Measurements from ENCODE around the gene BPHL.
"Not testable (repeated sequence)": the region's sequence is repeated elsewhere in the genome, so short reads cannot be mapped to it uniquely, and the experiment has no call there.

BPHL gene

DNA sequence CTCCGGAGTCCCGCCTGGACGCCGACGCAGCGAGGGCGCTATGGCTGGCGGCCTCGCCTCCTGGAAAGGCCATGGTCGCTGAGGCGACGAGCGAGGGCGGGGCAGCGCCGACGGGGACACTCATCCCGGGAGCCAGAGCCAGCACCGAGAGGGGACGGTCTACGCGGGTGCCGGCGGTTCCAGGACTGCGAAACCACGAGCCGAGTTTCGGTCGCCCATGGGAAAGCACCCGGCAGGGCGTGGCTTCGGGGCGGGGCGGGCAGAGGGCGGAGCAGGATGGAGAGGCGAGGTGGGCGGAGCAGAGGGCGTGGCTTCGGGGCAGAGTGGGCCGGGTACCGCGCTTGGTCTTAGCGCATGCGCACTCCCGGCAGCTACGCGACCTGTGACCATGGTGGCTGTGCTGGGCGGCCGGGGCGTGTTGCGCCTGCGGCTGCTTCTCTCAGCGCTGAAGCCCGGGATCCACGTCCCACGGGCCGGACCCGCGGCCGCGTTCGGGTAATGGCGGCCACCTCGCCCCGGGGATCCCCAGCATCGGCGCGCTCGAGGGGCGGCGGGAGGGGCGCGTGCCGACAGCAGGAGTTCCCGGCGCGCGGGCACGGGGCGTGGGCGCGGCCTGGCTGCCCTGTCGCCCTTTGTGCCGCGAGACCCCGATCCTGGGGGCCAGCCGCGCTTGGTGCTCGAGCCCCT is at the start of gene BPHL:
TSS of gene BPHL (plus strand) at position 359 of the 687 bp plus-strand sequence. CDS start at position 389, 30 bp downstream.
- peak; percentile 89 to 92 for ATAC-seq

GRCh38 chr6:3071568-3071967 is 46.9 kb upstream of the BPHL start:
- ATAC-seq: no peak

GRCh38 chr6:3072798-3073197 is 45.7 kb upstream of the BPHL start:
- no peak for ATAC-seq

- ATAC-seq: no peak
Measured at GRCh38 chr6:3073382-3073781, 45.1 kb upstream of the BPHL start.

DNA sequence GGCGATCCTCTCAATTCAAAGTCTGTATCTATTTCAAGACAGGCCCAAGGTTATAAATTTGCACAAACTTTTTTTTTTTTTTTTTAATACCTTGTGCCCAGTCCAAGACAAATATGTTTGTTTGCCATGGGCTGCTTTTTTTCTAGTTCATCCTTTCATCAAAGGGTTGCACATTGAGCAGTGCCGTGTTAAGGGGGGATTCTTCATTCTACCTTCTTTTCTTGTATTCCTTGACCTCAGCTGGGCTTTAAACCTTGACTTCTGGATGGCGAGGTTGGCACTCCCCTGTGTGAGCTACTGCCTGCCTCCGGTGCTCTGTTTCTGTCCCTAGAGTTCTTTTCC is 42.8 kb upstream of the BPHL start:
- ATAC-seq: peak in 1 of 2 donors; percentile 17

DNA sequence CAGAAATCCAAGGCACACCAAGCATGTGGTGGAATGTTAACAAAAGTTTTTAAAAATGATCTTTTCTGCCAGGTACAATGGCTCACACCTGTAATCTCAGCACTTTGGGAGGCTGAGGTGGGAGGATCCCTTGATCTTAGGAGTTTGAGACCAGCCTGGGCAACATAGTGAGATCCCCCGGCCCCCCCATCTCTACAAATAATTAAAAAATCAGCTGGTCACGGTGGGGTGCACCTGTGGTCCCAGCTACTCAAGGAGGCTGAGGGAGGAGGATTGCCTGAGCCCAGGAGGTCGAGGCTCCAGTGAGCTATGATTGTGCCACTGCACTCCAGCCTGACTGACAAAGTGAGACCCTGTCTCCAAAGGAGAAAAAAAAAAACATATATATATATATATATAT is 42.2 kb upstream of the BPHL start:
- ATAC-seq: no peak

GRCh38 chr6:3077430-3077829 is 41.1 kb upstream of the BPHL start:
- ATAC-seq: no peak

DNA sequence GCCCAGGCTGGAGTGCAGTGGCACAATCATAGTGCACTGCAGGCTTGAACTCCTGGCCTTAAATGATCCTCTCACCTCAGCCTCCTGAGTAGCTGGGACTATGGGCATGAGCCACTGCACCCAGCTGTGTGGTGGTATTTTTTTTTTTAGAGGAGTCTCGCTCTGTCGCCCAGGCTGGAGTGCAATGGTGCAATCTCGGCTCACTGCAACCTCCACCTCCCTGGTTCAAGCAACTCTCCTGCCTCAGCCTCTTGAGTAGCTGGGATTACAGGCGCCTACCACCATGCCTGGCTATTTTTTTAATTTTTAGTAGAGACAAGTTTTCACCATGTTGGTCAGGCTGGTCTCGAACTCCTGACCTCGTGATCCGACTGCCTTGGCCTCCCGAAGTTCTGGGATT is 39.6 kb upstream of the BPHL start:
- ATAC-seq: not testable (repeated sequence)

DNA sequence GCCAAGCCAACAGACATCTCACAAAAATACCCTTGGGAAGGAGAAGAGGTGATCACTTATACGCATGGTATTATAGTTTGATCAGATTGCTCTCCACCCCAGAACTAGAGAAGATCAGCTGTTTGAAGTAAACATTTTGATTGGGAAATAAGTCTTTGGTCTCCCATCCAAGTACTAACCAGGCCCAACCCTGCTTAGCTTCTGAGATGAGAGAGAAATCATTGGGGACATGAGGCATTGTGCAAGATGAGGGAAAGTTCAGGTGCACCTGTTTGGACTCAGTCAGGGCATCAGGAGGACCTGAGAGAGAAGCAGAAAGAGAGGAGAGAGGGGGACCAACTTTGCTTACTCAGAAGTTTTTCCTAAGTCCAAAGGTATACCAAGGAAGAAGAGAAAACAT is 38.8 kb upstream of the BPHL start:
- ATAC-seq: no peak

- no peak for ATAC-seq
Measured at GRCh38 chr6:3081960-3082359, 36.6 kb upstream of the BPHL start.

GRCh38 chr6:3085074-3085473 is 33.4 kb upstream of the BPHL start:
- ATAC-seq: no peak

DNA sequence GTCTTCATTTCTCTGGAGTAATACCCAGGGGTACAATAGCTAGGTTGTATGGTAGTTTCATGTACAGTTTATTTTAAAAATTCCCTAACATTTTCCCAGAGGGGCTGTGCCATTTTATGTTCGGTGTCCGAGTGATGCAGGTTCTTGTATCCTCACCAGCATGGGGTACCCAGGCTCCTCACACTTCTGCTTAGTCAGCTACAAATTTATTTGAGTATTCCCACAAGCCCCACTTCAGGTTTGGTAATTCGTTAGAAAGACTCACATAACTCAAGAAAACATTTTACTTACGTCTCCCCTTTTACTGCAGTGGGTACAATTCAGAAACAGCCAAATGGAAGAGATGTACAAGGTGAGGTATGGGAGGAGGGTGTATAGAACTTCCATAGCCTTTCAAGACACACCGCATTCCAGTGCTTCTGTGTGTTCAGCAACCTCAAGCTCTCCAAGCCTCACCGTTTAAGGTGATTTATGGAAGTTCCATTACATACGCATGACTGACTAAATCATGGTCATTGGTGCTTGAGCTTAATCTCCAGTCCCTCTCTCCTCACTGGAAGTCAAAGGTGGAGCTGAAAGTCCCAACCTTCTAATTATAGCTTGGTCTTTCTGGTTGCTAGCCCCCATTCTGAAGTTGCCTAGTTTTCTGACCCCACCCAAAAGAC is 32.1 kb upstream of the BPHL start:
- ATAC-seq: no peak

- no peak for ATAC-seq
Measured at GRCh38 chr6:3088446-3088845, 30.1 kb upstream of the BPHL start.

GRCh38 chr6:3088968-3089367 is 29.5 kb upstream of the BPHL start:
- no peak for ATAC-seq

GRCh38 chr6:3090013-3090412 is 28.5 kb upstream of the BPHL start:
- no peak for ATAC-seq

DNA sequence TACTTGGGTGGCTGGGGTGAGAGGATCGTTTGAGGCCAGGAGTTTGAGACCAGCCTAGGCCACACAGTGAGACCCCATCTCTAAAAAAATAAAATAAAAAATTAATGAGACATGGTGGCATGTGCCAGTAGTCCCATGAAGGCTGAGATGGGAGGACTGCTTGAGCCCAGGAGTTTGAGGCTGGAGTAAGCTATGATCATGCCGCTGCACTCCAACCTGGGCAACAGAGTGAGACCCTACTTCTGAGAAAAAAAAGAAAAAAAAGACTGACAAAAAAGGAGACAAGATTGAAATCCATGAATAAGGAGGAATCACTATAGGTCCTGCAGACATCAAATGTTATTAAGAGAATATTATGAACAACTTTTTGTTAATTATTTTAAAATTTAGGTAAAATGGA is 23.7 kb upstream of the BPHL start:
- ATAC-seq: no peak

DNA sequence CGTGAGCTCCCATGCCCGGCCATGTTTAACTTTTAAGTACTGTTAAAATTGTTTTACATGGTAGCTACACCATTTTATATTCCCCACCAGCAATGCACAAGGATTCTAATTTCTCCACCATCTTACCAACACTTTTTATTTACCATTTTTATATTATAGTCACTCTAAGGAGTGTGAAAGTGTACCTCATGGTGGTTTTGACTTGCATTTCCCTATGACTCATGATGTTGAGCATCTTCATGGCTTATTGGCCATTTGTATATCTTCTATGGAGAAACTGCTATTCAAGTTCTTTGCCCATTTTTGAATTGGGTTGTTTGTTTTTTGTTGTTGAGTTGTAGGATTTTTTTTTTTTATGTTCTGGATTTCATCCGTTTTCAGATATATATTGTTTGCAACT is 15.6 kb upstream of the BPHL start:
- peak in 1 of 2 donors; percentile 56 for ATAC-seq

DNA sequence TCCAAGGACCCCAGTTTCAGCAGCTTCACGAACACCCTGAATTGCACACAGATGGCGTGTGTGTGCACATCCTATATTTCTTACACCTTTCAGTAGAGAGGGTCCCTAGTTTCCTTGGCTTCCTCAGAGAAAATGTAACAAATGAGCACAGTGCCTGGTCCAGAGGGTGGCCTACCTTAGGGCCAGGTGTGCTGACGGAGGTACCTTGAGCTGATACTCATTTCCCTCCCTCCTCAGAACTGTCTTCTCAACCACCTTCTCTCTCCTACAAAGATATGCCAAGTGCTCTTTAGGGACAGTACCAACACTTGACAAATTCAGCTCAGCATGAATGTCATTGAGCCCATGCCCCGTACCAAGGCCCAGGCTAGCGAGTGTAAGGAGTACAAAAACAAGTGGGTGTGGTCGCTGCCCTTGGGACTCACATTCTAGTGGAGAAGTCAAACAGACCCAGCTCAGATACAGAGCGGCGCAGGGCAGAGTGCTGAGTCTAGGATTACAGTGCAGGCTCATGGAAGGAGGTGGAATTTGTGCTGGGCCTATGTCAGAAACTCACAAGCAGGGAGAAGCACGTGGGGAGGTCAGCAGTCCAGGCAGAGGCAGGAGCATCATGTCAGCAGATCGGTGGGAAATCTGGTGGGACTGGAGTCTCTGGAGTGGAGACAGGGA is 9.6 kb upstream of the BPHL start:
- ATAC-seq: no peak

GRCh38 chr6:3109761-3110160 is 8.8 kb upstream of the BPHL start:
- no peak for ATAC-seq

DNA sequence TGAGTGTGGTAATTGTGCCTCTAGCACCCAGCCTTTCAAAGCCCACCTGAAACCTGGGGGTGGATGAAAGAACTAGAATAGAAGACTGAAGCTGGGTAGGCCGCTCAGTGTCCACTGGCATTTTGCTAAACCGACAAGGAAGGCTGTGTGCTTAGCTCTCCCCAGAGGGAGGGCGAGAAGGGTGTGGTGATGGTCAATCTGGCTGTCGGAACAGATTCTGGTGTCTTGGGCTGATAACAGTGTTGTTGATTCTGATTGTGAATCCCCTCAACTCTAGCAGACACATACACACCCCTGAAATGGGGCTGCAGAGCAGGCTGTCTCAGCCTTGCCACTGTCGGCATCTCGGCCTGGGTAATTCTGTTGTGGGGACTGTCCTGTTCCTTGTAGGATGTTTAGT is 4.1 kb upstream of the BPHL start:
- no peak for ATAC-seq

GRCh38 chr6:3117912-3118352 is 579 bp upstream of the BPHL start:
- ATAC-seq: no peak

DNA sequence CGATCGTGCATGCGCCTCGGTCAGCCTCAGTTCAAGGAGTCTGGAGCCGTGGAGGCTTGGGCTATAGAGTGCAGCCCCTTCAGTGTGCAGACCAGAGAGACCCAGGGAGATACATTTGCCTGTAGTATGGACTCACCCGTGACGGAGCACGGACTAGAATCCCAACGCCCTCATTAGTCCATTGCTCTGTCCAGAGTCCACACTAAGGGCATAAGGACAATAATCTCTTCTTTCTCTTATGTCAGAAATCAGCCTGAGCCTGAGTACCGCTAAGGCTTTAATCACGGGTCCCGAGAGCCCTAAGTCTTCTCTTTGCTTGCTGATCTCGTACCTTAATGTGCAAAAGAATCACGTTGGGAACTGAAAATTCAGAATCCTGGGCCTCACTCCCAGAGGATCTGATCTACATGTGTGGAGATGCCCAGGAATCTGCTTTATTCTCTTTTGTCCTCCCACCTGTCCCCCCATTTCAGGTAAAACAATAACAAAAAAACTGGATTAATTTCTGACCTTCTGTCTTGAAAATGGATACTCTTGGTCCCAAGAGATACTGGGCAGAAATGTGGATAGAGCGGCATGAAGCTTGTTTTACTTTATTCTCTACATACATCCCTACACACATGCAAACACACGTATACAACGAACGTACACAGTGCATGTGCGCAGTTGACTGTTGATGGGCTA is 671 bp downstream of the BPHL start:
- peak; percentile 21 to 25 for ATAC-seq

GRCh38 chr6:3120765-3121089 is 2.2 kb downstream of the BPHL start:
- no peak for ATAC-seq

DNA sequence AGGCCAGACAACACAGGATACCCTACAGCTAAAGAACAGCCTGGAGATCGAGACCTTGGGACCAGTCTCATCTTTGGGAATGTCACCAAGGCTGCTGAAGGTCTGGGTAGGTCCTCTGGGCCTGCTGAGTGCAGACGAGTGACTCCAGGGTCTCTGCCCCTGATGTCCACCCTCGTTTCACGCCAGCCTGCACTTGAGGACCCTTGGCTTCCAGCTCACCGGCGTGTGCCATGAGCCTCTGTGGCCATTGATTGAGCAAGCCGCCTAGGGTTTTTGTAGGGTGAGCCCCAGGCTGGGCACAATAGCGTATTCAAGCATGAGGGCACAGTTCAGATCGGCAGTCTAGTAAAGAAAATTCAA is 4.3 kb downstream of the BPHL start:
- ATAC-seq: no peak
